Measurements from ENCODE around the gene ZCCHC10. TPM values are rescaled to one million over a fixed set of nuclear protein-coding genes. Genes with fewer than 3 reads are reported as not detected.
"Not testable (repeated sequence)": the region's sequence is repeated elsewhere in the genome, so short reads cannot be mapped to it uniquely, and the experiment has no call there.

The ZCCHC10 gene
- polyA plus RNA-seq, 4 donors = 27.9 to 37.4 (median 33.9) TPM

DNA sequence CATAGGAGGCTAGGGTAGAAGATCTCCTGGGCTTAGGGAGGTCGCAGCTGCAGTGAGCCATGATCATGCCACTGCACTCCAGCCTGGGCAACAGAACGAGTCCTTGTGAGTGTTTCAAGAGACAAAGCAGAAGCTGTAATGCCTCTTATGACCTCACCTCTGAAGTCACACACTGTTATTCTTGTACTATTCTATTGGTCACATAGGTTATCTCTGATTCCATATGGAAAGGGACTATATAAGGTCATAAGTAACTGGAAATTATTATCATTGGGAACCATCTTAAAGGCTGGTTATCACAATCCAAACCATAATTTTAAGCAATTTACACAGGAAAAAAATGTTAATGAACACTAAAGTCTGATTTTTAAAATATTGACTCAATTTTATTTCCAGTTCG lies 45.1 kb downstream of the ZCCHC10 start:
- DNase-seq (ENCODE audit: low read depth in 4 of 4, low spot score in 3 of 4) = no peak

- DNase-seq (ENCODE audit: low read depth in 4 of 4, low spot score in 3 of 4) = no peak
Measured at GRCh38 chr5:132979976-132980375, 46.4 kb downstream of the ZCCHC10 start.

DNA sequence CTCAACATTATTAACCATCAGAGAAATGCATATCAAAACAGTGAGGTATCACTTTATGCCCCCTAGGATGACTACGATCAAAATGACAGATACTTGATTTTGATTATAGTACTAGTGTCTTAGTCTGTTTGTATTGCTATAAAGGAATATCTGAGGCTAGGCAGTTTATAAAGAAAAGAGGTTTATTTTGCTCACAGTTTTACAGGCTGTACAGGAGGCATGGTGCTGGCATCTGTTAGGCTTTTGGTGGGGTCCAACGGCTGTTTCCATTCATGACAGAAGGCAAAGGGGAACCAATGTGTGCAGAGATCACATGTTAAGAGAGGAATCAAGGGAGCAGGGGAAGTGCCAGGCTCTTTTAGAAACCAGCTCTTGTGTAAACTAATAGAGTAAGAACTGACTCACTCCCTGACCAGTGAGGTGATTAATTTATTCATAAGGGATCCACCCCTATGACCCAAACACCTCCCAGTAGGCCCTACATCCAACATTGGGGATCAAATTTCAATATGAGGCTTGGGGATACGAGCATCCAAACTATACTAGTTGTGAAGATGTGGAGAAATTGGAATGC lies 46.9 kb downstream of the ZCCHC10 start:
- DNase-seq (ENCODE audit: low read depth in 4 of 4, low spot score in 3 of 4) = no peak

GRCh38 chr5:132976852-132977251 lies 49.5 kb downstream of the ZCCHC10 start:
- no peak for DNase-seq (ENCODE audit: low read depth in 4 of 4, low spot score in 3 of 4)

DNA sequence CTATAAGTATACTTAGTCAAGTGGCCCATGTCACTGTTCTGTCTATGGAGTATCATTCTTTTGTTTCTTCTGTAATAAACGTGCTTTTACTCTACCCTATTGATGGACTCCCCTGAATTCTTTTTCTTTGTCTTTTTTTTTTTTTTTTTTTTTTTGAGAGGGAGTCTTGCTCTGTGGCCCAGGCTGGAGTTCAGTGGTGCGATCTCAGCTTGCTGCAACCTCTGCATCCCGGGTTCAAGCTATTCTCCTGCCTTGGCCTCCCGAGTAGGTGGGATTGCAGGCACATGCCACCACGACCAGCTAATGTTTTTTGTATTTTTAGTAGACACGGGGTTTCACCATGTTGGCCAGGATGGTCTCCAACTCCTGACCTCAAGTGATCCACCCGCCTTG lies 53.9 kb downstream of the ZCCHC10 start:
- DNase-seq (ENCODE audit: low read depth in 4 of 4, low spot score in 3 of 4) = not testable (repeated sequence)

GRCh38 chr5:132971483-132972435 lies 54.6 kb downstream of the ZCCHC10 start:
- DNase-seq (ENCODE audit: low read depth in 4 of 4, low spot score in 3 of 4) = no peak

- no peak for DNase-seq (ENCODE audit: low read depth in 4 of 4, low spot score in 3 of 4)
Measured at GRCh38 chr5:132965120-132965519, 61.2 kb downstream of the ZCCHC10 start.

DNA sequence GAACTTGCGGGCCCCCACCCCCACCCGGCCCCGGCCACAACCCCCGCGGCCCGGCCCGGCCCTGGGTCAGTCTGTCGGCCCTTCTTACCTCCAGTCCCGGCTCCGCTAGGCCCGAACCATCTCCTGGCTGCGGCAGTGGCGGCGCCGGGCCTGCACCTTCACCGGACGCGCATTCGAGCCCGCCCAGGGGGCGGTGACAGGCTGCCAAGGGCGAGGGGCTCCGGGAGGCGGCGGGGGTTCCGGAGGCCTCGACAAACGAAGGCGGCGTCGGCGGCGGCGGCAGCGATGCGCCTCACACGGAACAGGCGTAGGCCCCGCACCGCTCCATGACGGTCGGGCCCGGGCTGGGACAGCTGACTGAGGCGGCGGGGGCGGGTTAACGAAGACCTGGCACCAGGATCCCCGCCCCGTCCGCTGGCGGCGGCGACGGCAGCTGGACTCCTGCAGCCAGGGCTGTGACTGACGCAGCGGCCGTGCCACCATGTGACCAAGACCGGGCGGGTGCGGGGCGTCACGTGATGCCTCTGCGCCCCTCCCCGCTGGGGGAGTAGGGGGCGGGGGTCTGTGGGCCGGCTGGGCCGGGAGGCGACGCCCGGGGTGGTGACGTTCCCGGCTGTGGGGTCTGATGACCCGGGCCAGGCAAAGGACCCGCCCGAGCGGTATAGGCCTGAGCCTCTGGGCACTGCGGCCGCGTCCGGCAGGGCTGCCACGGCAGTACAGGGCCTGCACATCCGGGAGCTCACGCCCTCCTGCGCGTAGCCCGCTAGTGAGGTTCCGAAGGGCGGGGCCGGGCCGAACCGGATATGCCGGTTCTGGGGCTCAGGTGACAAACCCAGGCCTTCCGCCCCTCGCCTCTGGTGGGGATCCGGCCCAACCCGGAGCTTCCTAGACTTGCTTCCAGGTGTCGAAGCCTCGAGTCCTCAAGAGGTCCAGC lies 62.9 kb downstream of the ZCCHC10 start, which contains the start of gene AFF4:
Gene AFF4 (minus strand): TSS at position 464 of the 934 bp plus-strand sequence. CDS start 26,445 bp downstream, outside the sequence.
- DNase-seq (ENCODE audit: low read depth in 4 of 4, low spot score in 3 of 4) = peak; percentile 89 to 91 (median 90)

DNA sequence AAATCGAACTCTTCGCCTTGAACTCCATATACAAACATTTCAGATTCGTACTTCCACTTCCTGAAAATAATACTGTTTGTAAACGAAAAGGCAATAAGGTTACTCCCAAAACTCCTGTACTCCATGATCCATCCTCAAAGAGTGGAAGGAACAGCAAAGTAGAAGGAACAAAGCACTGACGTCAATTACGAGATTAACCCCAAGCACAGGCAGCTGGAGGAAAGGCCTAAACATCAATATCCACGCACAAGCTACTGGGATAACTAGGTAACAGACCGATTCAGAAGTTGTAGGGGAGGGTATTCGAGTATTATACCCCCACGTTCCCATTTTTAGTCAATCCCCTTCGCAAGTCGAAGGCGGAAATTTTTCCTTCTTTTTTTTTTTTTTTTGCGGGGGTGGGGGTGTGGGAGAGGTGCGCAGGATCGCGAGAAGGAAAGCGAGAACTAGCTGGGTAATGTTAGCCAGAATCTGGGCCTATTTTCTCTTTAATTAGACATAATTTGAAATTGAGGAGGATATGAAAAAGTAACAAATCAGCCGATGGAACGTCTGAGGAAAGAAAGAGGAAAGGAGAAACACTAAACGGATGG lies 63.8 kb downstream of the ZCCHC10 start:
- DNase-seq (ENCODE audit: low read depth in 4 of 4, low spot score in 3 of 4) = peak; percentile 58 to 72 (median 68)

DNA sequence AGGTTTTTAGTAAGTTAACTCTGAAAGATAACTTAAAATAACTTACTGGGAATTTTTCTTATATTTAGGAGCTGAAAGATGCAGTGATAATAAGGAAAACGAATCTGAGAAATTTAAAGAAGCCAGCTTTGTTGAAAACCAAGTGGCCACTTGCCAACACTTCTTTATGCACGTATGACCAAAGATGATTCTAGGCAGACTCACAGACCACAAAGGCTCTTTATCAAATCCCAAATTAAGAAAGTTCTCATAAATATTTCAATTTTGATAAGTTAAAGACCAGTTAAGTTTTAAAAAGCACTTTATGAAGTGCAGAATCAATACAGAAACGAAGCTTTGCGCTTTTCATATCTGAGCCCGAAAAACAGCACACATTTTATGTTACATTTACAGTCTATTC lies 64.5 kb downstream of the ZCCHC10 start:
- peak in 3 of 4 donors; percentile 13 to 27 (median 14) for DNase-seq (ENCODE audit: low read depth in 4 of 4, low spot score in 3 of 4)

DNA sequence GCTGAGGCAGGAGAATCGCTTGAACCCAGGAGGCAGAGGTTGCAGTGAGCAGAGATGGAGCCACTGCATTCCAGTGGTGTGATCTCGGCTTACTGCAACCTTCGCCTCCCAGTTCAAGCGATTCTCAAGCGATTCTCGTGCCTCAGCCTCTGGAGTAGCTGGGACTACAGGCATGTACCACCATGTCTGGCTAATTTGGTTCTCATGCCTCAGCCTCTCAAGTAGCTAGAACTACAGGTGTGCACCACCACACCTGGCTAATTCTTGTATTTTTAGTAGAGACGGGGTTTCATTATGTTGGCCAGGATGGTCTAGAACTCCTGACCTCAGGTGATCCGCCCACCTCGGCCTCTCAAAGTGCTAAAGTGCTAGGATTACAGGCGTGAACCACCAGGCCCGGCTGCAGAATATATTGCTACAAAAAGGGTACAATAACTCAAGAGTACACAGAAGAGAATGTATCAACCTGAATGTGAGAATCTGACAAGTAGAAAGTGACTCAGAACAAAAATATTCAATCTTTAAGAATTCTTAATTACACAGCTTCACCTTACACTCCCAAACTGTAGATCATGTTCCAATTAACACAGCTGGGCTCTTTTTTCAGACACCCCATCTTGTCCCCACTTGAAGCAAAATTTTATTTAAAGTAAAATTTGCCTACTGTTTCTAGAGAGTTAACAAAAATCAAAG lies 65.1 kb downstream of the ZCCHC10 start:
- peak in 1 of 4 donors; percentile 8 for DNase-seq (ENCODE audit: low read depth in 4 of 4, low spot score in 3 of 4)

GRCh38 chr5:132956166-132956799 lies 70.1 kb downstream of the ZCCHC10 start:
- DNase-seq (ENCODE audit: low read depth in 4 of 4, low spot score in 3 of 4) = not testable (repeated sequence)

GRCh38 chr5:132953710-132954109 lies 72.6 kb downstream of the ZCCHC10 start:
- DNase-seq (ENCODE audit: low read depth in 4 of 4, low spot score in 3 of 4) = no peak

- DNase-seq (ENCODE audit: low read depth in 4 of 4, low spot score in 3 of 4) = no peak
Measured at GRCh38 chr5:132952829-132953228, 73.5 kb downstream of the ZCCHC10 start.

DNA sequence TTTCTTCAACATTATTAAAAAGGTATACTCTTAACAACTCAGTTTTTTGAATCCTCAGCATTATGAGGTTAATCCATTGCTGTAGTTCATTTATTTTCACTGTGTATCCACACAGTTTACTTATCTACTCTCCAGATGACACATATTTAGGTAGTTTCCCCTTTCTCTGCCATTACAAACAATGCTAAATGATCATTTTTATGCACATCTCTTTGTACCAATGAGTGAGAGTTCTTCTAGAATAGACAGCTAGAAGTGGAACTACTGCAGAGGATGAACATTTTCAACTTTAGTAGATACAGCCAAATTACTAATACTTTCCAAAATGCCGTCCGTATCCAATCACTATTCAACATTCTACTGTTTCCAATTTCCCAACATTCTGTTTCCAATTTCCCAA lies 74.5 kb downstream of the ZCCHC10 start:
- no peak for DNase-seq (ENCODE audit: low read depth in 4 of 4, low spot score in 3 of 4)

GRCh38 chr5:132949136-132949535 lies 77.2 kb downstream of the ZCCHC10 start:
- DNase-seq (ENCODE audit: low read depth in 4 of 4, low spot score in 3 of 4) = no peak

GRCh38 chr5:132947671-132948070 lies 78.7 kb downstream of the ZCCHC10 start:
- no peak for DNase-seq (ENCODE audit: low read depth in 4 of 4, low spot score in 3 of 4)

All from right renal pelvis (tissue), 4 donors.